ENCODE data around the gene ITGB4. TPM values are rescaled to one million over a fixed set of nuclear protein-coding genes. Genes with fewer than 3 reads are reported as not detected.

Gene ITGB4
- total and polyA plus RNA-seq, 2 of the 13 experiments (the other 11 are each of a cell fraction or from before 2014, with no cell fraction given): 6.9 to 14.5 TPM

DNA sequence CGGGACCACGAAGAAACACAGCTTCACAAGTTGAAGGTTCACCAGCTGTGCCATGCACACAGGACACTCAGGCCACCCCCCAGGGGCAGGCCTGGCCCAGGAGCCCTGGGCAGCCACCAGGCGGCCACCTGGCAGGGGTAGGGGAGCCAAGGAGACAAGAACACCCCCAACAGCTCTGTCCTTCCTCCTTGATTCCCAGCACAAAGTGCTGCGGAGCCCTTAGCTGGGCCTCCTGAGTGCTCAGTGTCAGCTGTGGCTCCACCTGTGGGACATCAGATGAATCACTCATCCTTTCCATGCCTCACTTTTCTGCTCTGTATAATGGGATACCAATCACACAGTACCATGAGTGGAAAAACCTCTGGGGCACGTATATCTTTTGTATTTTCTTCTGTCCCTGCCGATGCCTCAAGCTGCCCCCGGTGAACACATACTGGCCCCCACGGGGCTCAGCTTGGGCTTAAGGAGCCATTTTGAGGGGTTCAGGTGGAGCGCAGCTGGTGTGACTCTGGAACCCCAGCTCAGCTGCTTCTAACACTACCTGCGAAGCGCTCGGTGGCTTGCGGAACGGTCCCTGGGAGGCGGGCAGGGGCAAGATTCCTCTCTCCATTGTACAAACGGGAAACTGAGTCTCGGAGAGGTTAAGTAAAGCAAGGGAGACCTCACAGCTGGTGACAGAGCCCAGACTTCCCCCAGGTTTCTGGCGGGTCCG lies 31.7 kb downstream of the ITGB4 start (continued):
- TF ChIP-seq, protein P1, sequence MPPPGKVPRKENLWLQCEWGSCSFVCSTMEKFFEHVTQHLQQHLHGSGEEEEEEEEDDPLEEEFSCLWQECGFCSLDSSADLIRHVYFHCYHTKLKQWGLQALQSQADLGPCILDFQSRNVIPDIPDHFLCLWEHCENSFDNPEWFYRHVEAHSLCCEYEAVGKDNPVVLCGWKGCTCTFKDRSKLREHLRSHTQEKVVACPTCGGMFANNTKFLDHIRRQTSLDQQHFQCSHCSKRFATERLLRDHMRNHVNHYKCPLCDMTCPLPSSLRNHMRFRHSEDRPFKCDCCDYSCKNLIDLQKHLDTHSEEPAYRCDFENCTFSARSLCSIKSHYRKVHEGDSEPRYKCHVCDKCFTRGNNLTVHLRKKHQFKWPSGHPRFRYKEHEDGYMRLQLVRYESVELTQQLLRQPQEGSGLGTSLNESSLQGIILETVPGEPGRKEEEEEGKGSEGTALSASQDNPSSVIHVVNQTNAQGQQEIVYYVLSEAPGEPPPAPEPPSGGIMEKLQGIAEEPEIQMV (CRISPR knock-in tag; IDR thresholded peaks at IDR 0.05; ENCODE audit: low read depth): no peak
- TF ChIP-seq NFKBIZ (CRISPR knock-in tag; IDR thresholded peaks at IDR 0.05) (0 out of 2 replicates have a peak, but pooled peaks have one; percentile 2), DBP (CRISPR knock-in tag; IDR thresholded peaks at IDR 0.05; ENCODE audit: not compliant biosample characterization) (no peak), SYNCRIP (IDR thresholded peaks at IDR 0.05; ENCODE audit: insufficient read depth, low read depth, low read length) (no peak), ZNF841 (CRISPR knock-in tag; IDR thresholded peaks at IDR 0.05; ENCODE audit: borderline replicate concordance) (no peak), ZNF451 (CRISPR knock-in tag; IDR thresholded peaks at IDR 0.05) (no peak), SP140L (CRISPR knock-in tag; IDR thresholded peaks at IDR 0.05; ENCODE audit: borderline replicate concordance) (no peak), ZNF788 (CRISPR knock-in tag; IDR thresholded peaks at IDR 0.05; ENCODE audit: borderline replicate concordance) (peak; percentile 43; the same call in 1 of the 2 replicates), SCMH1 (CRISPR knock-in tag; IDR thresholded peaks at IDR 0.05; ENCODE audit: borderline replicate concordance) (no peak), ZSCAN12 (CRISPR knock-in tag; IDR thresholded peaks at IDR 0.05) (no peak), ZNF629 (CRISPR knock-in tag; conservative IDR thresholded peaks at IDR 0.05) (peak; percentile 98)
- TF ChIP-seq, protein P2, sequence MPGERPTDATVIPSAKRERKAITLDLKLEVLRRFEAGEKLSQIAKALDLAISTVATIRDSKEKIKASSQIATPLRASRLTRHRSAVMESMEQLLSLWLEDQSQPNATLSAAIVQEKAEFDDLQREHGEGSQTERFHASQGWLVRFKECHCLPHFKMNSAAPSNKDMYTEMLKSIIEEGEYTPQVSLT (CRISPR knock-in tag; IDR thresholded peaks at IDR 0.05; ENCODE audit: borderline replicate concordance, low read depth): no peak
- TF ChIP-seq, protein P3, sequence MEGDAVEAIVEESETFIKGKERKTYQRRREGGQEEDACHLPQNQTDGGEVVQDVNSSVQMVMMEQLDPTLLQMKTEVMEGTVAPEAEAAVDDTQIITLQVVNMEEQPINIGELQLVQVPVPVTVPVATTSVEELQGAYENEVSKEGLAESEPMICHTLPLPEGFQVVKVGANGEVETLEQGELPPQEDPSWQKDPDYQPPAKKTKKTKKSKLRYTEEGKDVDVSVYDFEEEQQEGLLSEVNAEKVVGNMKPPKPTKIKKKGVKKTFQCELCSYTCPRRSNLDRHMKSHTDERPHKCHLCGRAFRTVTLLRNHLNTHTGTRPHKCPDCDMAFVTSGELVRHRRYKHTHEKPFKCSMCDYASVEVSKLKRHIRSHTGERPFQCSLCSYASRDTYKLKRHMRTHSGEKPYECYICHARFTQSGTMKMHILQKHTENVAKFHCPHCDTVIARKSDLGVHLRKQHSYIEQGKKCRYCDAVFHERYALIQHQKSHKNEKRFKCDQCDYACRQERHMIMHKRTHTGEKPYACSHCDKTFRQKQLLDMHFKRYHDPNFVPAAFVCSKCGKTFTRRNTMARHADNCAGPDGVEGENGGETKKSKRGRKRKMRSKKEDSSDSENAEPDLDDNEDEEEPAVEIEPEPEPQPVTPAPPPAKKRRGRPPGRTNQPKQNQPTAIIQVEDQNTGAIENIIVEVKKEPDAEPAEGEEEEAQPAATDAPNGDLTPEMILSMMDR (CRISPR knock-in tag; IDR thresholded peaks at IDR 0.05): peak; percentile 17; the same call in 1 of the 2 replicates
- TF ChIP-seq, protein P4, sequence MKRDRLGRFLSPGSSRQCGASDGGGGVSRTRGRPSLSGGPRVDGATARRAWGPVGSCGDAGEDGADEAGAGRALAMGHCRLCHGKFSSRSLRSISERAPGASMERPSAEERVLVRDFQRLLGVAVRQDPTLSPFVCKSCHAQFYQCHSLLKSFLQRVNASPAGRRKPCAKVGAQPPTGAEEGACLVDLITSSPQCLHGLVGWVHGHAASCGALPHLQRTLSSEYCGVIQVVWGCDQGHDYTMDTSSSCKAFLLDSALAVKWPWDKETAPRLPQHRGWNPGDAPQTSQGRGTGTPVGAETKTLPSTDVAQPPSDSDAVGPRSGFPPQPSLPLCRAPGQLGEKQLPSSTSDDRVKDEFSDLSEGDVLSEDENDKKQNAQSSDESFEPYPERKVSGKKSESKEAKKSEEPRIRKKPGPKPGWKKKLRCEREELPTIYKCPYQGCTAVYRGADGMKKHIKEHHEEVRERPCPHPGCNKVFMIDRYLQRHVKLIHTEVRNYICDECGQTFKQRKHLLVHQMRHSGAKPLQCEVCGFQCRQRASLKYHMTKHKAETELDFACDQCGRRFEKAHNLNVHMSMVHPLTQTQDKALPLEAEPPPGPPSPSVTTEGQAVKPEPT (CRISPR knock-in tag; IDR thresholded peaks at IDR 0.05; ENCODE audit: low read depth): no peak
- TF ChIP-seq, protein P5, sequence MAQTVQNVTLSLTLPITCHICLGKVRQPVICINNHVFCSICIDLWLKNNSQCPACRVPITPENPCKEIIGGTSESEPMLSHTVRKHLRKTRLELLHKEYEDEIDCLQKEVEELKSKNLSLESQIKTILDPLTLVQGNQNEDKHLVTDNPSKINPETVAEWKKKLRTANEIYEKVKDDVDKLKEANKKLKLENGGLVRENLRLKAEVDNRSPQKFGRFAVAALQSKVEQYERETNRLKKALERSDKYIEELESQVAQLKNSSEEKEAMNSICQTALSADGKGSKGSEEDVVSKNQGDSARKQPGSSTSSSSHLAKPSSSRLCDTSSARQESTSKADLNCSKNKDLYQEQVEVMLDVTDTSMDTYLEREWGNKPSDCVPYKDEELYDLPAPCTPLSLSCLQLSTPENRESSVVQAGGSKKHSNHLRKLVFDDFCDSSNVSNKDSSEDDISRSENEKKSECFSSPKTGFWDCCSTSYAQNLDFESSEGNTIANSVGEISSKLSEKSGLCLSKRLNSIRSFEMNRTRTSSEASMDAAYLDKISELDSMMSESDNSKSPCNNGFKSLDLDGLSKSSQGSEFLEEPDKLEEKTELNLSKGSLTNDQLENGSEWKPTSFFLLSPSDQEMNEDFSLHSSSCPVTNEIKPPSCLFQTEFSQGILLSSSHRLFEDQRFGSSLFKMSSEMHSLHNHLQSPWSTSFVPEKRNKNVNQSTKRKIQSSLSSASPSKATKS (CRISPR knock-in tag; IDR thresholded peaks at IDR 0.05): no peak
- TF ChIP-seq, protein P6, sequence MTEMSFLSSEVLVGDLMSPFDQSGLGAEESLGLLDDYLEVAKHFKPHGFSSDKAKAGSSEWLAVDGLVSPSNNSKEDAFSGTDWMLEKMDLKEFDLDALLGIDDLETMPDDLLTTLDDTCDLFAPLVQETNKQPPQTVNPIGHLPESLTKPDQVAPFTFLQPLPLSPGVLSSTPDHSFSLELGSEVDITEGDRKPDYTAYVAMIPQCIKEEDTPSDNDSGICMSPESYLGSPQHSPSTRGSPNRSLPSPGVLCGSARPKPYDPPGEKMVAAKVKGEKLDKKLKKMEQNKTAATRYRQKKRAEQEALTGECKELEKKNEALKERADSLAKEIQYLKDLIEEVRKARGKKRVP (CRISPR knock-in tag; IDR thresholded peaks at IDR 0.05): no peak
